Brain microvascular endothelial cell (primary cell): ENCODE data around the gene SHTN1.

Experiments used
- DNase-seq: peaks from one replicate; pipeline ENCODE4 v3.0.0-alpha.2; 2020
- H3K27ac ChIP-seq: fragments of 250-450 bp; sonication (Bioruptor Pico); 2 replicates; pipeline ENCODE4 v1.5.1; 2020; ENCODE audit warnings: mild to moderate bottlenecking, moderate library complexity
- H3K27me3 ChIP-seq: fragments of 250-450 bp; sonication (Bioruptor Pico); replicated peaks from 2 replicates; pipeline ENCODE4 v1.5.1; 2020; ENCODE audit warnings: mild to moderate bottlenecking
- H3K36me3 ChIP-seq: fragments of 250-450 bp; sonication (Bioruptor Pico); replicated peaks from 2 replicates; pipeline ENCODE4 v1.5.1; 2020; ENCODE audit warnings: mild to moderate bottlenecking
- H3K4me3 ChIP-seq: 2 replicates; pipeline ENCODE4 v1.5.1; 2011; ENCODE audit warnings: low read depth, mild to moderate bottlenecking, control low read depth, low read length, moderate library complexity
- in situ Hi-C: cut with HindIII; loops from 2 replicates; pipeline ENCODE4 v1.10.0; 2017; ENCODE audit warnings: low sequenced_read_pairs, low pct_ligation_motif_present
- TF ChIP-seq, protein P1 (sequence below): IDR thresholded peaks from 2 replicates; pipeline ENCODE4 v1.5.1; 2011; ENCODE audit warnings: low read depth, mild to moderate bottlenecking, moderate library complexity, low read length, control low read depth, inconsistent platforms; ENCODE audit errors: missing control alignments

The SHTN1 gene

DNA sequence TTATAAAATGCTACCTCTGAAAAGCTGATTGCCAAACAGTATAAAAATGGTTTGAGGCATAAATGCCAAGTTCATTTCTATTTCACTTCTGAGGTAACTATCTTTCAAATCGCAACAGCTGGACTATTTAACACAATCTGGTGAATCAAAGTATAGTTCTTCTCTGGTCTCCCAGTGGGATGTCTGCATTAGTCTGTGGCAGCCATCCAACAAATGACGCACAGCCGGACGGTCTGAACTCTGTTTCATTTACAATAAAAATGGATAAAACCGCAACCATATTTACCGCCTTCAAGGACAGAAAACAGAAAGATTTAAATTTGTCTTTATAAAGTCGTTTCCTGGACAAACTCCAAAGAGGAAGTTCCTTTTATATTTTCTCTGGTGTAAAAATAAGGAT, 113.8 kb downstream of the SHTN1 start:
- DNase-seq: peak; percentile 95
- H3K4me3 ChIP-seq: no peak overlapping the region
- H3K27ac ChIP-seq: peak overlapping the region; percentile 36
- TF ChIP-seq, protein P1, sequence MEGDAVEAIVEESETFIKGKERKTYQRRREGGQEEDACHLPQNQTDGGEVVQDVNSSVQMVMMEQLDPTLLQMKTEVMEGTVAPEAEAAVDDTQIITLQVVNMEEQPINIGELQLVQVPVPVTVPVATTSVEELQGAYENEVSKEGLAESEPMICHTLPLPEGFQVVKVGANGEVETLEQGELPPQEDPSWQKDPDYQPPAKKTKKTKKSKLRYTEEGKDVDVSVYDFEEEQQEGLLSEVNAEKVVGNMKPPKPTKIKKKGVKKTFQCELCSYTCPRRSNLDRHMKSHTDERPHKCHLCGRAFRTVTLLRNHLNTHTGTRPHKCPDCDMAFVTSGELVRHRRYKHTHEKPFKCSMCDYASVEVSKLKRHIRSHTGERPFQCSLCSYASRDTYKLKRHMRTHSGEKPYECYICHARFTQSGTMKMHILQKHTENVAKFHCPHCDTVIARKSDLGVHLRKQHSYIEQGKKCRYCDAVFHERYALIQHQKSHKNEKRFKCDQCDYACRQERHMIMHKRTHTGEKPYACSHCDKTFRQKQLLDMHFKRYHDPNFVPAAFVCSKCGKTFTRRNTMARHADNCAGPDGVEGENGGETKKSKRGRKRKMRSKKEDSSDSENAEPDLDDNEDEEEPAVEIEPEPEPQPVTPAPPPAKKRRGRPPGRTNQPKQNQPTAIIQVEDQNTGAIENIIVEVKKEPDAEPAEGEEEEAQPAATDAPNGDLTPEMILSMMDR: no peak
- H3K27me3 ChIP-seq: no peaks in the 10 kb centered on the region
- in situ Hi-C loops: no loop called here
- no peaks in the 10 kb centered on the region for H3K36me3 ChIP-seq

DNA sequence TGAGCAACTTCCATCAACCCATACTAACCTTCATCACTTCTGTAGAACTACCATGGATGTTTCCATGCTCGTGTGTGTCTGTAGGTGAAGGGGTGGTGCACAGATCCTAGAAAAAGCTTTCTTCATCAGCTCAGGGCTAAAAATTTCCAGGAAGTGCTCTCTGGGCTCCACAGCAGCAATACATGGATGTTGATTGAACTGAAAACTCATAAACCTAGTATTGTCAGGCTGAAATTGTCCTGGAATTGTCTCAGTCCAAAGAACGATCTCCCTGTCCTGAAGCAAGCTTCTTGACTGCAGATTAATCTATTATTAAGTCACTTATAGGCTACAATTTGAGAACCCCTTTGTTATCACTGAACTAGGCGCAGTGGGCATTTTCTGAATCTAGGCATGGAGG, 115.9 kb downstream of the SHTN1 start:
- Histone ChIP-seq H3K27ac (no peak overlapping the region), H3K36me3 (no peaks in the 10 kb centered on the region), H3K4me3 (no peak overlapping the region), H3K27me3 (no peaks in the 10 kb centered on the region)
- TF ChIP-seq, protein P1: no peak
- no peak for DNase-seq
- in situ Hi-C loops: no loop called here

DNA sequence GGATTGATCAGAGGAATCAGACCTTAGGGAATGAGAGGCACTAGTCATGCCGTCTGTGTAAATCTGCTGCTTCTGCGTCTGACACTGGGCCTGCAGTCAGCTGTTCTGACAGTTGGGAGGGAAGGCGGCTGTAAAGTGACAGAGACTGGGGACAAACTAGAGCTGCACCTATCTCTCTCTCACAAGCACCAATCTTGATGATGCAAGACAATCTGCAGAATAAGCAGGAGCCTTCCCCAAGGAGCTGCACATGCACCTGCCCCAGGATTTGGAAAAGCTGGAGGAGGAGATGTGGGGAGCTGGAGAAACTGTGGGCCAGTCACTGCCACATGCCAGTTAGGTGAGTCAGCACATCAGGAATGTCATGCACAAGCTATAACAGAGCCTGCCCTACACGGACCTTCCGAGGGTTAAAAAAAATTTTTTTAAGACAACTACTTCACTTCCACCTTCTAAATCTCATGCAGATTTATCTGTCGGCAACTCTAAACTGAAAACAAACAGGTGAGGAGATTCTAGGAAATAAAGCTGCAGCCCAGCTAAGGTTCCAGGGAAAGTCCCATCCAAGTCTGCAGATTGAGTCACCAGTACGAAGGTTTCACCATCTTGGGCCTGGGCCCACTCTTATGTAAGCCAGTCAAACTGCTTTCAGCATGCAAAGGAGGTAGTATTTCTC, 116.5 kb downstream of the SHTN1 start:
- TF ChIP-seq, protein P1: no peak
- in situ Hi-C loops: no loop called here
- Histone ChIP-seq H3K27ac (no peak overlapping the region), H3K4me3 (no peak overlapping the region), H3K36me3 (no peaks in the 10 kb centered on the region), H3K27me3 (no peaks in the 10 kb centered on the region)
- DNase-seq: peak; percentile 80

DNA sequence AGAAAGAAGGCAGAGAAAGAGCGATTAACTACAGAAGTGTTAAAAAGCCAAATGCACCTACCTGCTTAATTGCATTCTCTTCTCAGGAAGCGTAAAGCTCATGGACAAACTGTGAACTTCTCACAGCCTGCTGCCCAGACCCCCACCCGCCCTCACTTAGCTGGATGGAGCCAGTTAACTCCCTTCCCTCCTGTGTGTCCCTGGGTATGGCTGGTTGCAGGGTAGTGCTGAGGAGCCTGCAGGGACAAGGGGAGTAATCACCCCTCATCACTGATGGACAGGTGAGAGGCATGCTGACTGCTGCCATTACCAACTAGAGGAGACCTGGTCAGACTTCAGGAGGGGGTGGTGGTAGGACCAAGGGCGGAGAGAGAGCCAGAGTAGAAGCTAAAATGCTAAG, 118.2 kb downstream of the SHTN1 start:
- no peak for DNase-seq
- in situ Hi-C loops: no loop called here
- H3K36me3 ChIP-seq: no peaks in the 10 kb centered on the region

DNA sequence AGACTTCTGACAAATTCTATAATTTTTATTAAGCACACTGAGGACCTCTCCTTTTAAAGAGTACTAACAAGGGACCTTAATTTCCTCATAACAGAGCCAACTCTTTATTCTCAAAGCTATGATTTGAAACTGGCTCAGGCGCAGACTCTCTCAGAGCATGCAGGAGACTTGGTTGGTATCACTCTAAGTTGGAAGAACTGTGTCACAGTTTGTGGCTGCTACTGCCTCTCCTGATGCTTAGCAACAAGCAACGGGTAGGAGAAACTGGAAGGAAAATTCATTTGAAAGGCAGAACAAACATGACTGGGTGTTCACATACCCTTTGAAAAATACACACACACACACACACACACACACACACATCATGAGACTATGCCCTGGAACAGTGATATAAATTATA, 122.3 kb downstream of the SHTN1 start:
- TF ChIP-seq, protein P1: no peak
- H3K36me3 ChIP-seq: no peaks in the 10 kb centered on the region
- in situ Hi-C loops: no loop called here
- no peak overlapping the region for H3K27ac ChIP-seq
- no peak overlapping the region for H3K4me3 ChIP-seq
- DNase-seq: no peak
- no peaks in the 10 kb centered on the region for H3K27me3 ChIP-seq

More for the DNA sequence above, 118.2 kb downstream of the SHTN1 start:
- no peak overlapping the region for H3K27ac ChIP-seq
- no peaks in the 10 kb centered on the region for H3K27me3 ChIP-seq
- H3K4me3 ChIP-seq: no peak overlapping the region
- TF ChIP-seq, protein P1: no peak
